PFSK-1 (cell line): ENCODE measurements around the gene ANKRD52.

Source experiments
- FOXP2 ChIP-seq: optimal IDR thresholded peaks from 2 replicates; pipeline ENCODE3; 2011; ENCODE audit warnings: borderline replicate concordance, control low read depth, inconsistent platforms; ENCODE audit not compliant: insufficient read depth; ENCODE audit errors: extremely low read length, extremely low read depth
- POLR2AphosphoS5 ChIP-seq: IDR thresholded peaks from 2 replicates; pipeline ENCODE4 v1.6.1; 2012; ENCODE audit warnings: low read depth, mild to moderate bottlenecking, control low read depth, low read length, moderate library complexity
- REST ChIP-seq, 2 experiments: IDR thresholded peaks; 2 replicates each; pipeline versions ENCODE4 v1.6.1 to v1.8.0; 2011 to 2012; ENCODE audit warnings: low read depth in 2 of 2, low read length in 2 of 2, control low read depth in 1 of 2, inconsistent platforms in 1 of 2, mild to moderate bottlenecking in 1 of 2, moderate library complexity in 1 of 2; ENCODE audit not compliant: insufficient read depth in 1 of 2
- SIN3A ChIP-seq: IDR thresholded peaks from 2 replicates; pipeline ENCODE4 v1.6.1; 2012; ENCODE audit warnings: mild to moderate bottlenecking, low read length, moderate library complexity, borderline replicate concordance; ENCODE audit not compliant: insufficient read depth
- TAF1 ChIP-seq: IDR thresholded peaks from 2 replicates; pipeline ENCODE4 v1.6.1; 2012; ENCODE audit warnings: low read length, control low read depth, borderline replicate concordance; ENCODE audit not compliant: insufficient read depth

ANKRD52 gene

GRCh38 chr12:56189918-56190694, 68.1 kb downstream of the ANKRD52 start:
- TF ChIP-seq SIN3A (0 out of 2 replicates have a peak, but pooled peaks have one; percentile 23), FOXP2 (no peak), POLR2AphosphoS5 (0 out of 2 replicates have a peak, but pooled peaks have one; percentile 22), TAF1 (no peak), REST (IDR thresholded peaks at IDR 0.05; ENCODE audit: insufficient read depth in 1 of 2, low read depth in 2 of 2, low read length in 2 of 2) (peak; percentile 19 to 28; a peak in 2 of 4 replicates)

GRCh38 chr12:56189099-56189917, 68.9 kb downstream of the ANKRD52 start, which contains the start of gene SMARCC2:
SMARCC2 (minus strand) TSS chr12:56189483; CDS start chr12:56189461, 22 bp downstream.
- no peak for TF ChIP-seq SIN3A
- peak in 1 of 2 experiments; percentile 72; a peak in 2 of 4 replicates for TF ChIP-seq REST (IDR thresholded peaks at IDR 0.05; ENCODE audit: insufficient read depth in 1 of 2, low read depth in 2 of 2, low read length in 2 of 2)
- TF ChIP-seq POLR2AphosphoS5 = peak; percentile 49
- peak; percentile 70 for TF ChIP-seq FOXP2
- TF ChIP-seq TAF1 = peak; percentile 66; the same call in 1 of the 2 replicates

- no peak for TF ChIP-seq FOXP2
- TF ChIP-seq TAF1 = no peak
- no peak for TF ChIP-seq SIN3A
- no peak for TF ChIP-seq POLR2AphosphoS5
- no peak for TF ChIP-seq REST (IDR thresholded peaks at IDR 0.05; ENCODE audit: insufficient read depth in 1 of 2, low read depth in 2 of 2, low read length in 2 of 2)
Observed at GRCh38 chr12:56188778-56189098, 69.4 kb downstream of the ANKRD52 start.

GRCh38 chr12:56188131-56188777, 69.9 kb downstream of the ANKRD52 start:
- TF ChIP-seq TAF1 (no peak), POLR2AphosphoS5 (no peak), REST (IDR thresholded peaks at IDR 0.05; ENCODE audit: insufficient read depth in 1 of 2, low read depth in 2 of 2, low read length in 2 of 2) (no peak), SIN3A (no peak), FOXP2 (no peak)
